Neuronal stem cell (in vitro differentiated cells): Measurements from ENCODE around the gene ABCG8.
A peak's percentile ranks its signal among the peaks of the same experiment; 100 is the strongest.

Experiments
- DNase-seq: peaks from one replicate; pipeline ENCODE4 v3.0.0-alpha.2; 2013; ENCODE audit warnings: low spot score
- H2AFZ ChIP-seq: one replicate; pipeline ENCODE4 v1.6.1; 2013; ENCODE audit warnings: mild to moderate bottlenecking, low read length, inconsistent platforms
- H2AK5ac ChIP-seq: 2 replicates; pipeline ENCODE4 v1.6.1; 2013; ENCODE audit warnings: low read depth, mild to moderate bottlenecking, inconsistent platforms, low read length, moderate library complexity, mixed read lengths
- H2BK120ac ChIP-seq: 2 replicates; pipeline ENCODE4 v1.6.1; 2013; ENCODE audit warnings: low read depth, mild to moderate bottlenecking, inconsistent platforms, low read length, moderate library complexity, mixed read lengths
- H2BK12ac ChIP-seq: one replicate; pipeline ENCODE4 v1.6.1; 2013; ENCODE audit warnings: low read length, inconsistent platforms
- H2BK15ac ChIP-seq: 2 replicates; pipeline ENCODE4 v1.6.1; 2013; ENCODE audit warnings: mild to moderate bottlenecking, low read length, inconsistent platforms, mixed read lengths
- H2BK5ac ChIP-seq: one replicate; pipeline ENCODE4 v1.6.1; 2013; ENCODE audit warnings: inconsistent platforms, mild to moderate bottlenecking, low read length, moderate library complexity
- H3K14ac ChIP-seq: one replicate; pipeline ENCODE4 v1.6.1; 2013; ENCODE audit warnings: low read length, inconsistent platforms
- H3K18ac ChIP-seq: 2 replicates; pipeline ENCODE4 v1.6.1; 2013; ENCODE audit warnings: low read length, inconsistent platforms
- H3K23ac ChIP-seq: 2 replicates; pipeline ENCODE4 v1.6.1; 2013; ENCODE audit warnings: low read depth, mild to moderate bottlenecking, mixed read lengths, low read length, inconsistent platforms; ENCODE audit not compliant: poor library complexity
- H3K27ac ChIP-seq: replicated peaks from 3 replicates; pipeline ENCODE4 v1.5.1; 2013; ENCODE audit warnings: low read length, inconsistent platforms
- H3K27me3 ChIP-seq, 3 experiments: 2 replicates each; pipeline ENCODE4 v1.6.1; 2013; ENCODE audit warnings: low read length in 3 of 3, mild to moderate bottlenecking in 2 of 3, inconsistent platforms in 1 of 3, low read depth in 1 of 3, mixed read lengths in 1 of 3, moderate library complexity in 1 of 3; ENCODE audit not compliant: control insufficient read depth in 3 of 3, insufficient read depth in 3 of 3
- H3K36me3 ChIP-seq, 2 donors: replicated peaks in 1 of 2; 2 replicates each; pipeline ENCODE4 v1.6.1; 2013; ENCODE audit warnings: low read length in 2 of 2; ENCODE audit not compliant: control insufficient read depth in 2 of 2, insufficient read depth in 2 of 2
- H3K4ac ChIP-seq: 2 replicates; pipeline ENCODE4 v1.6.1; 2013; ENCODE audit warnings: inconsistent platforms, mild to moderate bottlenecking, low read length, moderate library complexity
- H3K4me1 ChIP-seq, 2 donors: 1 replicate in 1 of 2; 2 replicates in 1 of 2; pipeline ENCODE4 v1.6.1; 2013; ENCODE audit warnings: low read length in 2 of 2, low read depth in 1 of 2; ENCODE audit not compliant: control insufficient read depth in 2 of 2, insufficient read depth in 1 of 2
- H3K4me2 ChIP-seq: one replicate; pipeline ENCODE4 v1.6.1; 2013; ENCODE audit warnings: mild to moderate bottlenecking, low read length, inconsistent platforms; ENCODE audit not compliant: insufficient read depth, poor library complexity, severe bottlenecking
- H3K4me3 ChIP-seq, 2 donors: 2 replicates each; pipeline ENCODE4 v1.5.1; 2013; ENCODE audit warnings: low read length in 2 of 2, mild to moderate bottlenecking in 2 of 2, inconsistent platforms in 1 of 2, moderate library complexity in 1 of 2
- H3K79me1 ChIP-seq: one replicate; pipeline ENCODE4 v1.6.1; 2013; ENCODE audit warnings: low read depth, mild to moderate bottlenecking, inconsistent platforms, low read length, moderate library complexity
- H3K9ac ChIP-seq: one replicate; pipeline ENCODE4 v1.6.1; 2013; ENCODE audit warnings: mild to moderate bottlenecking, low read depth, low read length, inconsistent platforms; ENCODE audit not compliant: poor library complexity
- H3K9me3 ChIP-seq, 2 donors: replicated peaks in 1 of 2; 2 replicates each; pipeline versions ENCODE3 to v1.6.1; 2013; ENCODE audit warnings: low read length in 2 of 2, mild to moderate bottlenecking in 2 of 2, inconsistent platforms in 1 of 2, low read depth in 1 of 2, mixed read lengths in 1 of 2, moderate library complexity in 1 of 2; ENCODE audit not compliant: control insufficient read depth in 2 of 2, insufficient read depth in 1 of 2
- H4K8ac ChIP-seq: one replicate; pipeline ENCODE4 v1.6.1; 2013; ENCODE audit warnings: low read depth, mild to moderate bottlenecking, inconsistent platforms, low read length, moderate library complexity
- H4K91ac ChIP-seq: one replicate; pipeline ENCODE4 v1.6.1; 2013; ENCODE audit warnings: low read length, low read depth, mild to moderate bottlenecking, inconsistent platforms; ENCODE audit not compliant: poor library complexity
- WGBS, 2 donors: extraction: QIAGEN DNeasy Blood & Tissue Kit; methylation state at CpG; one replicate each; pipeline ENCODE4 v1.1.7; 2013; ENCODE audit warnings: missing lambda C conversion rate in 2 of 2, mixed read lengths in 1 of 2; ENCODE audit not compliant: insufficient read length in 2 of 2, insufficient replicate concordance in 1 of 2; ENCODE audit errors: extremely low coverage in 2 of 2; 5-methylcytosine and 5-hydroxymethylcytosine counted together

The ABCG8 gene

DNA sequence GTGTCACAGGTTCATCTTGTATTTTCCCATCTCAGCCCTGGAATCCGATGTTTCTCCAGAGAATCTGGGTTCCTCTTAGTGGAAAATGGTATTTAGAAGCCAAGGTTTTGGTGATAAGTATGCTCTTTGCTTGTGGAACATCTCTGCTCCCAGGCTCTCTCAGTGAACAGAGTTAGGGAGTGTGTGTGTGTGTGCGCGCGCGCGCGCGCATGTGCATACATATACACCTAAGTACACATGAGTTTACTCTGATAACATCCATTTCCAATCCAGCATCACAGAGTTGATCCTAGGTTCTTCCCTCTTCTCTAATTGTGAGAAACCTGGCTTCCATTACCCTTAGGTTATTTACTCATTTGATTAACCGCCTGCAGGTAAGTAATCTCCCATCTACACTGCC, 41.7 kb downstream of the ABCG8 start:
- H4K91ac ChIP-seq = no peak overlapping the region
- H3K27ac ChIP-seq = no peak overlapping the region
- H2BK15ac ChIP-seq = no peak overlapping the region
- H2AK5ac ChIP-seq = no peak overlapping the region
- H3K4me3 ChIP-seq = no peak overlapping the region
- no peak overlapping the region for H2AFZ ChIP-seq
- no peak overlapping the region for H2BK120ac ChIP-seq
- WGBS, 2 donors = no CpG with 5 or more reads among the region's 9 CpGs
- no peak for DNase-seq
- H3K9ac ChIP-seq = no peak overlapping the region
- H3K27me3 ChIP-seq = no peaks in the 10 kb centered on the region
- no peaks in the 10 kb centered on the region for H3K9me3 ChIP-seq
- H2BK5ac ChIP-seq = no peak overlapping the region
- no peak overlapping the region for H3K4ac ChIP-seq
- H3K18ac ChIP-seq = no peak overlapping the region
- no peaks in the 10 kb centered on the region for H3K79me1 ChIP-seq
- peak overlapping the region; percentile 57 for H3K14ac ChIP-seq
- H3K23ac ChIP-seq = no peak overlapping the region
- no peak overlapping the region for H4K8ac ChIP-seq
- peaks cover 0 to 5% of the 10 kb centered on the region in 2 donors for H3K36me3 ChIP-seq
- H3K4me2 ChIP-seq = no peak overlapping the region
- H2BK12ac ChIP-seq = no peak overlapping the region
- H3K4me1 ChIP-seq = no peaks in the 10 kb centered on the region

DNA sequence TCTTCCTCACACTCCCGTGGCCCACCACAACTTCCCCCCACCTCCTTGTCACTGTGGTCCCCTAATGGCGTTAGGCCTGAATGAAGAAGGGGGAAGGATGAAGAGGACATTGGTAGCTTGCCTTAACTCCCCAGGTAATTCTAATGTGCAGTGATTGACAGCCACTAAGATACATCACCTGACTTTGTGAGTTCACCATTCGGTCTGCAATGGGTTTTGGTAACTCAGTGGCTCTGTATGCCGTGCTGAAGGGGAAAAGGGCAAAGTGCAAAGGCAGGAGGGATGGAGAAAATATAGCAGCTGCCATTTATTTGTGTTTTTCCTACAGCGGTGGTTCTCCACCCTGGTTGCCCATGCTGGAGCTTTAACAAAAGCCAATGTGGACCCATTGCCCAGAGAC, 42.2 kb downstream of the ABCG8 start:
- Histone ChIP-seq H3K4ac (no peak overlapping the region), H3K4me3 (no peak overlapping the region), H2AFZ (no peak overlapping the region), H3K9ac (no peak overlapping the region), H3K23ac (no peak overlapping the region), H3K4me2 (no peak overlapping the region), H3K27ac (no peak overlapping the region), H3K4me1 (no peaks in the 10 kb centered on the region), H3K9me3 (no peaks in the 10 kb centered on the region), H2BK5ac (no peak overlapping the region), H3K27me3 (no peaks in the 10 kb centered on the region), H4K8ac (peak overlapping the region; percentile 29), H2AK5ac (no peak overlapping the region), H2BK15ac (no peak overlapping the region), H3K36me3 (peaks cover 0 to 9% of the 10 kb centered on the region in 2 donors), H2BK12ac (no peak overlapping the region), H3K14ac (peak overlapping the region; percentile 57), H3K79me1 (no peaks in the 10 kb centered on the region), H4K91ac (no peak overlapping the region), H2BK120ac (no peak overlapping the region), H3K18ac (no peak overlapping the region)
- WGBS, 2 donors = no CpG with 5 or more reads among the region's 5 CpGs
- DNase-seq = no peak

DNA sequence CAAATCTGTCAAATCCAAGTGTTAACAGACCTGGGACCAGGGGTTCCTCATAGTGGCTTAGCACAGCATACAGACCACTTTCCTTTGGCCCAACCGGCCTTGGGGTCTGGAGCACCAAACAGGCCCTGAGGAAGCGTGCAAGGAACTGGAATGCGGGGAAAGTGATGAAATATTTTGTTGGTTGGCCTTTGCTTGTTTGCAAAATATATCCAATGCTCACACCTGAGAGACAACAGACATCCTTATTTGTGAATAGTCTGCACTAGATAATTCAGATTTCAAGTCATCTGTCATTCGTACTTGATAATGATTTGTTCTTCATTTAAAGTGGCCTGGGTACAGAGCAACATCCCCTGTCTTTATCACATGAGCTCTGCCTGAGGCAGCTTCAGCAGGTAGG, 43.5 kb downstream of the ABCG8 start:
- Histone ChIP-seq H4K91ac (no peak overlapping the region), H2BK12ac (no peak overlapping the region), H4K8ac (no peak overlapping the region), H3K27ac (no peak overlapping the region), H3K23ac (no peak overlapping the region), H3K9me3 (no peaks in the 10 kb centered on the region), H3K4ac (no peak overlapping the region), H2BK120ac (no peak overlapping the region), H2BK15ac (no peak overlapping the region), H3K4me2 (no peak overlapping the region), H3K4me3 (no peak overlapping the region), H2BK5ac (no peak overlapping the region), H2AFZ (no peak overlapping the region), H3K4me1 (no peaks in the 10 kb centered on the region), H3K14ac (no peak overlapping the region), H3K79me1 (no peaks in the 10 kb centered on the region), H3K9ac (no peak overlapping the region), H3K36me3 (peaks cover 7 to 22% of the 10 kb centered on the region in 2 donors), H3K27me3 (no peaks in the 10 kb centered on the region), H3K18ac (no peak overlapping the region), H2AK5ac (no peak overlapping the region)
- WGBS, 2 donors = no CpG with 5 or more reads among the region's 4 CpGs
- no peak for DNase-seq

DNA sequence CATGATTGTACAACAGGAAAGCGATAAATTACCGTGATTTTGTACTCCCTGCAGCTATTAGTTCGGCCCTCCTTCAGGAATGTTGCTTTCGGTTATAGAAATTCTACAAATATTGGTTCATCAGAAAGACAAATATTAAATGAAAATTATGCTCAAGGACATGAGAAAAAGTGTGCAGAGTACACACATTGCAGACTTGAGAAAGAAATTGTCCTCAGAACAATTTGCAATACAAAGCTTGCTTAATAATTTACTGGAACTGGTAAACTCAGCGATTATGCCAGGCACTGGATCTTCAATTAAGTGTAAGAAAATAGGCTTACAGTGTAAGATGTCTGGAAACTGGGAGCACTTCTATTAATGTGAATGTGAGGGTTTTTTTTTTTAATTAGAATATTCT, 45.9 kb downstream of the ABCG8 start:
- H2BK5ac ChIP-seq = no peak overlapping the region
- no peak overlapping the region for H3K4me3 ChIP-seq
- WGBS, 2 donors = no CpG with 5 or more reads among the region's 5 CpGs
- no peak overlapping the region for H2AFZ ChIP-seq
- H2BK12ac ChIP-seq = no peak overlapping the region
- no peaks in the 10 kb centered on the region for H3K79me1 ChIP-seq
- H3K9me3 ChIP-seq = no peaks in the 10 kb centered on the region
- H3K4me1 ChIP-seq = no peaks in the 10 kb centered on the region
- H3K9ac ChIP-seq = no peak overlapping the region
- no peaks in the 10 kb centered on the region for H3K27me3 ChIP-seq
- H2BK120ac ChIP-seq = no peak overlapping the region
- H3K36me3 ChIP-seq = peaks cover 17 to 44% of the 10 kb centered on the region in 2 donors
- H3K18ac ChIP-seq = no peak overlapping the region
- H4K8ac ChIP-seq = no peak overlapping the region
- no peak overlapping the region for H3K23ac ChIP-seq
- H4K91ac ChIP-seq = no peak overlapping the region
- H2BK15ac ChIP-seq = no peak overlapping the region
- no peak overlapping the region for H3K14ac ChIP-seq
- H3K4ac ChIP-seq = no peak overlapping the region
- DNase-seq = no peak
- no peak overlapping the region for H2AK5ac ChIP-seq
- H3K4me2 ChIP-seq = no peak overlapping the region
- no peak overlapping the region for H3K27ac ChIP-seq
